Measurements from ENCODE around the gene DPYSL5. TPM values are rescaled to one million over a fixed set of nuclear protein-coding genes. Genes with fewer than 3 reads are reported as not detected.

The DPYSL5 gene
- total and polyA plus RNA-seq, 2 of the 8 experiments (the other 6 are each of a cell fraction or from before 2014, with no cell fraction given): 11.9 to 16.4 TPM

GRCh38 chr2:26864226-26864625, 16.3 kb downstream of the DPYSL5 start:
- Histone ChIP-seq H3K4me2 (ENCODE audit: insufficient read depth in 1 of 2, low read depth in 2 of 2, low read length in 2 of 2) (no peak overlapping the region), H2BK12ac (ENCODE audit: low read depth, low read length) (no peak overlapping the region), H3K79me2 (ENCODE audit: control insufficient read depth in 1 of 2, insufficient read depth in 2 of 2, low read length in 2 of 2) (no peaks in the 10 kb centered on the region), H3K18ac (ENCODE audit: extremely low read depth, low read length) (no peak overlapping the region), H3K9me3 (ENCODE audit: insufficient read depth in 2 of 2, low read depth in 1 of 2, low read length in 1 of 2) (no peaks in the 10 kb centered on the region), H2AFZ (ENCODE audit: low read length) (no peak overlapping the region), H2BK15ac (ENCODE audit: low read length) (no peak overlapping the region), H3K23ac (ENCODE audit: insufficient read length) (no peak overlapping the region), H3K56ac (replicated peaks; ENCODE audit: insufficient read length, low read depth, low read length) (no peak overlapping the region), H3K14ac (ENCODE audit: insufficient read length) (no peak overlapping the region), H4K20me1 (replicated peaks in 1 of 2; ENCODE audit: control insufficient read depth in 1 of 2, insufficient read depth in 2 of 2, low read length in 2 of 2) (peaks cover 13 to 14% of the 10 kb centered on the region in 2 experiments), H4K8ac (ENCODE audit: extremely low read depth, insufficient read depth, low read length) (no peak overlapping the region), H3K27ac (ENCODE audit: low read depth, low read length) (no peak overlapping the region), H2BK120ac (replicated peaks; ENCODE audit: low read depth, low read length) (no peak overlapping the region), H3K4me3 (ENCODE audit: extremely low read depth in 1 of 4, insufficient read depth in 2 of 4, low read depth in 3 of 4, low read length in 4 of 4) (no peak overlapping the region), H2BK5ac (ENCODE audit: low read depth, low read length) (no peak overlapping the region), H3K27me3 (replicated peaks in 1 of 4; ENCODE audit: control insufficient read depth in 3 of 4, extremely low read depth in 1 of 4, insufficient read depth in 3 of 4, low read length in 3 of 4) (peaks cover 0 to 2% (median 0%) of the 10 kb centered on the region in 4 experiments; a peak in 1 of 7 replicates), H4K5ac (ENCODE audit: insufficient read length, low read depth, low read length) (no peak overlapping the region), H3K4ac (replicated peaks; ENCODE audit: insufficient read length, low read depth, low read length) (no peak overlapping the region), H3K23me2 (ENCODE audit: low read depth, low read length) (no peaks in the 10 kb centered on the region), H4K91ac (replicated peaks; ENCODE audit: insufficient read length, low read length) (no peak overlapping the region), H3K4me1 (replicated peaks in 1 of 4; ENCODE audit: control insufficient read depth in 3 of 4, insufficient read depth in 4 of 4, low read length in 3 of 4) (peaks cover 0 to 3% (median 0%) of the 10 kb centered on the region in 4 experiments; a peak in 1 of 7 replicates), H3K36me3 (ENCODE audit: control insufficient read depth in 2 of 4, insufficient read depth in 4 of 4, low read length in 3 of 4) (no peaks in the 10 kb centered on the region), H3K79me1 (ENCODE audit: low read depth, low read length) (no peaks in the 10 kb centered on the region), H2BK20ac (ENCODE audit: low read length) (no peak overlapping the region), H3K9ac (replicated peaks in 1 of 4; ENCODE audit: extremely low read depth in 1 of 4, low read depth in 3 of 4, low read length in 3 of 4) (no peak overlapping the region), H2AK5ac (ENCODE audit: low read depth, low read length) (no peak overlapping the region)
- FAIRE-seq (no peak), DNase-seq (ENCODE audit: low read depth in 1 of 2, low spot score in 2 of 2) (peak in 1 of 2 experiments; percentile 24)
- WGBS, 2 experiments (ENCODE audit: extremely low coverage in 1 of 2, insufficient coverage in 1 of 2, insufficient read length in 1 of 2, insufficient replicate concordance in 2 of 2, low coverage in 1 of 2, low lambda C conversion rate in 2 of 2, missing lambda C conversion rate in 1 of 2): 96% methylated on average over 2 of the region's 2 CpGs; no CpG with 5 or more reads in 1 of the 2 experiments
- TF ChIP-seq ASH2L (IDR thresholded peaks at IDR 0.05; ENCODE audit: low read length) (no peak), GTF2F1 (IDR thresholded peaks at IDR 0.05; ENCODE audit: borderline replicate concordance, low read depth, low read length) (no peak), SIRT6 (IDR thresholded peaks at IDR 0.05; ENCODE audit: low read length) (no peak)
- ChIA-PET POLR2A (ENCODE audit: partially characterized antibody) (no interaction called here), CTCF (ENCODE audit: partially characterized antibody) (no interaction called here)
